Esophagus muscularis mucosa (tissue), 4 donors: ENCODE data around the gene SLC24A3.

Source experiments
- CTCF ChIP-seq, 3 experiments: fragments of 200-600 bp in 2 of 3; fragments of 450-650 bp in 1 of 3; sonication (generic) in 2 of 3; IDR thresholded peaks; one replicate each; pipeline ENCODE4 v1.5.1; 2017 to 2019; ENCODE audit warnings: antibody characterized with exemption in 3 of 3, mild to moderate bottlenecking in 2 of 3, moderate library complexity in 1 of 3
- EP300 ChIP-seq: sonication (generic); formaldehyde crosslinking; IDR thresholded peaks from one replicate; pipeline ENCODE4 v1.6.1; 2017; ENCODE audit warnings: antibody characterized with exemption
- POLR2A ChIP-seq: fragments of 450-650 bp; IDR thresholded peaks from one replicate; pipeline ENCODE4 v1.6.1; 2017; ENCODE audit warnings: antibody characterized with exemption, moderate library complexity, mild to moderate bottlenecking, low read depth
- POLR2AphosphoS5 ChIP-seq, 2 donors: sonication (generic); formaldehyde crosslinking; IDR thresholded peaks; one replicate each; pipeline ENCODE4 v1.6.1; 2017; ENCODE audit warnings: antibody characterized with exemption in 2 of 2

GRCh38 chr20:19304389-19304788 is 91.9 kb downstream of the SLC24A3 start:
- TF ChIP-seq POLR2A (no peak), EP300 (no peak), POLR2AphosphoS5 (IDR thresholded peaks at IDR 0.05) (no peak), CTCF (IDR thresholded peaks at IDR 0.05) (no peak)
